IMR-90 (cell line): Measurements from ENCODE around the gene MDM1. TPM values are rescaled to one million over a fixed set of nuclear protein-coding genes. Genes with fewer than 3 reads are reported as not detected.

Source experiments
- ATAC-seq: fragments of 200-7000 bp; cut with Tn5 transposase; 2 replicates; pipeline ENCODE4 v1.9.1; 2020; ENCODE audit warnings: low read depth, mild to moderate bottlenecking, moderate library complexity
- BruUV-seq: library from RNA; stranded (reverse); fragments of 400-500 nt; replicated peaks from 2 replicates; lab custom pipeline; 2021; lab: Mats Ljungman, UMichigan
- CTCF ChIA-PET: fragments of 300-600 bp; formaldehyde crosslinking; extraction: SDS; loops from one replicate; lab custom pipeline; 2021; ENCODE audit warnings: antibody characterized with exemption; lab: Yijun Ruan, JAX
- POLR2A ChIA-PET: fragments of 300-600 bp; sonication (Branson Sonifier 250); formaldehyde crosslinking; loops from one replicate; lab custom pipeline; 2022; ENCODE audit warnings: antibody characterized with exemption; ENCODE audit not compliant: unreplicated experiment; lab: Charles Lee
- DNase-seq: peaks from one replicate; pipeline ENCODE4 v3.0.0; 2013
- H2AFZ ChIP-seq: replicated peaks from 2 replicates; pipeline ENCODE3; 2013; ENCODE audit warnings: low read length, mild to moderate bottlenecking; ENCODE audit not compliant: poor library complexity
- H2AK5ac ChIP-seq: 2 replicates; pipeline ENCODE4 v1.6.1; 2013; ENCODE audit warnings: low read depth, low read length, inconsistent platforms
- H2AK9ac ChIP-seq: replicated peaks from 2 replicates; pipeline ENCODE3; 2013; ENCODE audit warnings: mild to moderate bottlenecking, low read depth, low read length, moderate library complexity; ENCODE audit not compliant: poor library complexity
- H2BK120ac ChIP-seq: 2 replicates; pipeline ENCODE4 v1.6.1; 2013; ENCODE audit warnings: low read depth, low read length, inconsistent platforms
- H2BK15ac ChIP-seq: 3 replicates; pipeline ENCODE4 v1.6.1; 2013; ENCODE audit warnings: low read depth, low read length, inconsistent platforms
- H2BK20ac ChIP-seq: 2 replicates; pipeline ENCODE4 v1.6.1; 2013; ENCODE audit warnings: low read depth, mild to moderate bottlenecking, inconsistent platforms, low read length, moderate library complexity
- H2BK5ac ChIP-seq: 2 replicates; pipeline ENCODE4 v1.6.1; 2013; ENCODE audit warnings: mild to moderate bottlenecking, low read depth, low read length, inconsistent platforms; ENCODE audit not compliant: poor library complexity, severe bottlenecking
- H3K14ac ChIP-seq: replicated peaks from 2 replicates; pipeline ENCODE4 v1.6.1; 2013; ENCODE audit warnings: low read depth, low read length, inconsistent platforms
- H3K18ac ChIP-seq: 2 replicates; pipeline ENCODE4 v1.6.1; 2013; ENCODE audit warnings: low read depth, low read length, control low read depth
- H3K23ac ChIP-seq: 2 replicates; pipeline ENCODE4 v1.6.1; 2013; ENCODE audit warnings: low read depth, low read length, inconsistent platforms
- H3K27ac ChIP-seq: 2 replicates; pipeline ENCODE4 v1.5.1; 2013; ENCODE audit warnings: mild to moderate bottlenecking, control low read depth, low read length; ENCODE audit not compliant: insufficient read depth
- H3K27me3 ChIP-seq: 2 replicates; pipeline ENCODE4 v1.6.1; 2013; ENCODE audit warnings: low read length; ENCODE audit not compliant: control insufficient read depth, insufficient read depth
- H3K36me3 ChIP-seq: 2 replicates; pipeline ENCODE4 v1.6.1; 2013; ENCODE audit warnings: low read length, mixed read lengths; ENCODE audit not compliant: control insufficient read depth, insufficient read depth
- H3K4ac ChIP-seq: 2 replicates; pipeline ENCODE4 v1.6.1; 2013; ENCODE audit warnings: low read depth, low read length, inconsistent platforms
- H3K4me1 ChIP-seq: 2 replicates; pipeline ENCODE4 v1.6.1; 2013; ENCODE audit warnings: low read length, mixed read lengths; ENCODE audit not compliant: control insufficient read depth, insufficient read depth
- H3K4me2 ChIP-seq: 2 replicates; pipeline ENCODE4 v1.6.1; 2013; ENCODE audit warnings: low read depth, mild to moderate bottlenecking, control low read depth, low read length, moderate library complexity
- H3K4me3 ChIP-seq: 2 replicates; pipeline ENCODE4 v1.5.1; 2013; ENCODE audit warnings: low read depth, mild to moderate bottlenecking, control low read depth, low read length, moderate library complexity; ENCODE audit not compliant: insufficient read depth
- H3K56ac ChIP-seq: 2 replicates; pipeline ENCODE4 v1.6.1; 2013; ENCODE audit warnings: low read length, inconsistent platforms; ENCODE audit not compliant: insufficient read depth; ENCODE audit errors: extremely low read depth
- H3K79me1 ChIP-seq, 2 experiments: 2 replicates each; pipeline ENCODE4 v1.6.1; 2013; ENCODE audit warnings: low read length in 2 of 2, inconsistent platforms in 1 of 2, low read depth in 1 of 2
- H3K9ac ChIP-seq: 2 replicates; pipeline ENCODE4 v1.6.1; 2013; ENCODE audit warnings: low read depth, low read length, control low read depth
- H3K9me1 ChIP-seq: 2 replicates; pipeline ENCODE4 v1.6.1; 2013; ENCODE audit warnings: low read length, inconsistent platforms; ENCODE audit not compliant: insufficient read depth
- H3K9me3 ChIP-seq: 2 replicates; pipeline ENCODE4 v1.6.1; 2013; ENCODE audit warnings: low read length; ENCODE audit not compliant: control insufficient read depth, insufficient read depth
- H4K20me1 ChIP-seq: 2 replicates; pipeline ENCODE4 v1.6.1; 2013; ENCODE audit warnings: low read length, inconsistent platforms; ENCODE audit not compliant: insufficient read depth
- H4K5ac ChIP-seq: 2 replicates; pipeline ENCODE4 v1.6.1; 2013; ENCODE audit warnings: mild to moderate bottlenecking, low read depth, low read length, control low read depth
- H4K8ac ChIP-seq, 2 experiments: 2 replicates each; pipeline ENCODE4 v1.6.1; 2013; ENCODE audit warnings: low read depth in 2 of 2, low read length in 2 of 2, control low read depth in 1 of 2, inconsistent platforms in 1 of 2
- H4K91ac ChIP-seq: 2 replicates; pipeline ENCODE4 v1.6.1; 2013; ENCODE audit warnings: low read depth, low read length, inconsistent platforms; ENCODE audit not compliant: insufficient read depth
- BHLHE40 ChIP-seq: fragments of 150-350 bp; IDR thresholded peaks from 2 replicates; pipeline ENCODE4 v1.6.1; 2016; ENCODE audit warnings: mild to moderate bottlenecking, low read depth, low read length
- CEBPB ChIP-seq: IDR thresholded peaks from 2 replicates; pipeline ENCODE4 v1.6.1; 2012; ENCODE audit warnings: low read depth, low read length, improper control_type of control experiment
- CHD1 ChIP-seq: IDR thresholded peaks from 2 replicates; pipeline ENCODE4 v1.6.1; 2012; ENCODE audit warnings: low read depth, low read length, improper control_type of control experiment
- CTCF ChIP-seq: conservative IDR thresholded peaks from 2 replicates; pipeline ENCODE4 v1.5.1; 2012; ENCODE audit warnings: mild to moderate bottlenecking, low read depth, low read length, improper control_type of control experiment
- ELK1 ChIP-seq: fragments of 150-350 bp; IDR thresholded peaks from 2 replicates; pipeline ENCODE4 v1.6.1; 2016; ENCODE audit warnings: low read depth, mild to moderate bottlenecking, low read length, moderate library complexity, borderline replicate concordance
- FOS ChIP-seq: fragments of 150-350 bp; IDR thresholded peaks from 2 replicates; pipeline ENCODE4 v1.6.1; 2016; ENCODE audit warnings: low read depth, low read length
- MAFK ChIP-seq: IDR thresholded peaks from 2 replicates; pipeline ENCODE4 v1.6.1; 2012; ENCODE audit warnings: low read depth, low read length, improper control_type of control experiment
- MAZ ChIP-seq: IDR thresholded peaks from 2 replicates; pipeline ENCODE4 v1.6.1; 2012; ENCODE audit warnings: low read depth, mild to moderate bottlenecking, low read length, improper control_type of control experiment, moderate library complexity, borderline replicate concordance
- MXI1 ChIP-seq: IDR thresholded peaks from 2 replicates; pipeline ENCODE4 v1.6.1; 2012; ENCODE audit warnings: low read depth, mild to moderate bottlenecking, low read length, moderate library complexity, borderline replicate concordance
- NFE2L2 ChIP-seq: fragments of 150-350 bp; IDR thresholded peaks from 2 replicates; pipeline ENCODE4 v1.6.1; 2016; ENCODE audit warnings: low read depth, mild to moderate bottlenecking, low read length
- POLR2A ChIP-seq: IDR thresholded peaks from 2 replicates; pipeline ENCODE4 v1.6.1; 2012; ENCODE audit warnings: mild to moderate bottlenecking, low read depth, low read length
- RAD21 ChIP-seq: IDR thresholded peaks from 2 replicates; pipeline ENCODE4 v1.6.1; 2012; ENCODE audit warnings: low read length, improper control_type of control experiment
- RFX5 ChIP-seq: IDR thresholded peaks from 2 replicates; pipeline ENCODE4 v1.8.0; 2012; ENCODE audit warnings: low read depth, mild to moderate bottlenecking, low read length, moderate library complexity
- SMC3 ChIP-seq: fragments of 150-350 bp; IDR thresholded peaks from 2 replicates; pipeline ENCODE4 v1.6.1; 2016; ENCODE audit warnings: low read depth, mild to moderate bottlenecking, antibody characterized with exemption, low read length, moderate library complexity
- WGBS, 2 experiments: methylation state at CpG; one replicate each; pipeline versions ENCODE4 v1.1.5 to v1.1.7; 2013; ENCODE audit warnings: missing lambda C conversion rate in 2 of 2; ENCODE audit not compliant: insufficient read length in 1 of 2; ENCODE audit errors: extremely low coverage in 2 of 2; 5-methylcytosine and 5-hydroxymethylcytosine counted together
- dilution Hi-C: fragments of 300-500 bp; cut with HindIII; formaldehyde crosslinking; loops from one replicate; pipeline ENCODE4 v1.14.3; 2018; ENCODE audit warnings: low sequenced_read_pairs; ENCODE audit not compliant: unreplicated experiment
- in situ Hi-C: fragments of 300-500 bp; cut with MboI; formaldehyde crosslinking; loops from 3 replicates; pipeline ENCODE4 v1.14.3; 2019; ENCODE audit warnings: low sequenced_read_pairs, inconsistent platforms, mixed read lengths
- intact Hi-C: fragments of 100-400 bp; cut with micrococcal nuclease; formaldehyde crosslinking; loops from 2 replicates; pipeline ENCODE4 v1.10.0; 2022
- polyA plus RNA-seq, 3 experiments: library from polyadenylated mRNA; depleted of rRNA; stranded (reverse); fragments of >200 nt; gene quantifications; 2 replicates each; pipeline ENCODE4 v1.2.3, GENCODE V29; 2012; ENCODE audit warnings: low replicate concordance in 1 of 3
- total RNA-seq: library from RNA; depleted of rRNA; stranded (reverse); fragments of >200 nt; gene quantifications from 2 replicates; pipeline ENCODE4 v1.2.3, GENCODE V29; 2012

Gene MDM1
- total and polyA plus RNA-seq, 2 of the 4 experiments (the other 2 are of a cell fraction), result 5.6 to 5.7 TPM

DNA sequence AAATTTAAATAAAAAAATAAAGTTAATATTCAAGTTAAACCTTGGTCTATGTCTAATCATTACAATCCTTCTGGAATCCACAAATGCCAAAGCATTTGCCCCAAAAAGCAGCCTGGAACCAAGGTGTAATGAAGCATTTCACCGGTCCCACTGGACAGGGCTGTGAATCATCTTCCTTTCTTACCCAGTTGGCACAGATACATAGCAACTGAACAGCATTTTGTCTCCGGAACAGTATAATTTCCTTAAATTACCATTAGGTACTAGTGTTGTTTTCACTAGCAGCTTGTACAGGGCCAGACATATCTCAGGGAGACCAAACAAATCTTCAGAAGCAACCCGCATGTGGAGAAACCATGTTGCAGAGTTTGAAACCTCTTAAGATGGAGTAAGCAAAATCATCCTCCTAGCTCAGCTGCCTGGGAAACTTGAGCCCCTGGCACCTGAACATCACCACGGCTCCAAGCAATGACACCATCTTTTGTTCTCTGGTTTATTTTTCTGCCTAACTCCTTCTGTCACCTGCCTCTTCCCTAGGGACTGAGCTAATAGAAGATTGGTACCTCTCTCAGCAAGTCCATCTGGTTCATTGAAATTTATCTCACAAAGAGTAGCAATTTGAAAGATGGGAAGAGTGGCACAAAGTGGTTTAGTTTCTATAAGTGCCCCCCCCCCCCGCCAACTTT is 17.9 kb upstream of the MDM1 start (continued):
- TF ChIP-seq CHD1, result no peak

- Histone ChIP-seq H2BK15ac (no peak overlapping the region), H3K4me2 (no peak overlapping the region), H3K4me3 (no peak overlapping the region), H3K4me1 (peaks cover 17% of the 10 kb centered on the region), H2AK5ac (no peak overlapping the region), H2AK9ac (no peak overlapping the region), H4K91ac (no peak overlapping the region), H3K14ac (no peak overlapping the region), H3K9ac (no peak overlapping the region), H3K23ac (no peak overlapping the region), H3K56ac (no peak overlapping the region), H2AFZ (no peak overlapping the region), H3K79me1 (no peaks in the 10 kb centered on the region), H2BK120ac (no peak overlapping the region), H3K9me3 (no peaks in the 10 kb centered on the region), H3K4ac (no peak overlapping the region), H2BK20ac (no peak overlapping the region), H3K27ac (no peak overlapping the region), H3K18ac (no peak overlapping the region), H3K36me3 (no peaks in the 10 kb centered on the region), H4K20me1 (no peaks in the 10 kb centered on the region), H2BK5ac (no peak overlapping the region), H3K27me3 (peaks cover 10% of the 10 kb centered on the region), H3K9me1 (no peaks in the 10 kb centered on the region), H4K8ac (no peak overlapping the region), H4K5ac (no peak overlapping the region)
- ChIA-PET CTCF (interaction anchor here (1.4 kb wide), 1 partner anchor 309 kb away, joined by 3 read pairs; no protein-coding TSS in a partner anchor), POLR2A (no interaction called here)
- in situ Hi-C loops, result no loop called here
- ATAC-seq (peak; percentile 63), DNase-seq (peak; percentile 22)
- BruUV-seq, result no TSS peak
- 33% methylated on average over 1 of the region's 2 CpGs; no CpG with 5 or more reads in 1 of the 2 experiments for WGBS, 2 experiments
- dilution Hi-C loops, result no loop called here
- intact Hi-C loops, result no loop called here
- TF ChIP-seq POLR2A (no peak), RFX5 (no peak), MAFK (no peak), MAZ (no peak), ELK1 (no peak), NFE2L2 (no peak), CTCF (no peak), CHD1 (no peak), FOS (no peak), SMC3 (no peak), BHLHE40 (no peak), CEBPB (no peak), RAD21 (no peak), MXI1 (no peak)
Observed at GRCh38 chr12:68349220-68349621, 17.1 kb upstream of the MDM1 start.
